ENCODE results near the gene KIF25. TPM values are rescaled to one million over a fixed set of nuclear protein-coding genes. Genes with fewer than 3 reads are reported as not detected.

The KIF25 gene
- total RNA-seq, 2 donors from 2014 or later = 0.21 TPM; not detected in 1

DNA sequence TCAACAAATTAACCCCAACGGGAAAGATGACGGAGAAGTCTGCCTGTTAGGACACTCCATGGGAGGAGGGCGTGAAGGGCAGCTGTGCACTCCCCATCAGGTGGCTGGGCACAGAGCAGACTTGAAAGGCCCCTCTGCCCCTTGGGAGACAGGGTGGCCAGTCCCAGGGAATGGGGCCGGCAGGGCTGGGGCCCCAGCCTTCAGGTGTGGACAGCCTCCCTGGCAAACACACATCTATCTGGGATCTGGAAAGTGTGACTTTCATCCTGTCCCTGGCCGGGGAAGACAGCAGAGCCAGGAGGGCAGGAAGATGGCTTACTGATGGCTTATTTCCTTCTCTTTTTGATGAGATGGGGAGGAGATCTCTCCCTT, 86.0 kb downstream of the KIF25 start:
- H3K4me1 ChIP-seq = peaks cover 20% of the 10 kb centered on the region
- intact Hi-C loops (cut with DNase I) = no loop called here
- H3K27me3 ChIP-seq = no peaks in the 10 kb centered on the region
- no peak overlapping the region for H3K27ac ChIP-seq
- H3K36me3 ChIP-seq = no peaks in the 10 kb centered on the region
- H3K9me3 ChIP-seq = no peaks in the 10 kb centered on the region
- no peak overlapping the region for H3K4me3 ChIP-seq
- peak overlapping the region in 1 of 2 donors; percentile 36 for H3K9ac ChIP-seq (ENCODE audit: low read depth in 2 of 2, low read length in 2 of 2)
- no peak for DNase-seq
- TF ChIP-seq CTCF (IDR thresholded peaks at IDR 0.05) = no peak

DNA sequence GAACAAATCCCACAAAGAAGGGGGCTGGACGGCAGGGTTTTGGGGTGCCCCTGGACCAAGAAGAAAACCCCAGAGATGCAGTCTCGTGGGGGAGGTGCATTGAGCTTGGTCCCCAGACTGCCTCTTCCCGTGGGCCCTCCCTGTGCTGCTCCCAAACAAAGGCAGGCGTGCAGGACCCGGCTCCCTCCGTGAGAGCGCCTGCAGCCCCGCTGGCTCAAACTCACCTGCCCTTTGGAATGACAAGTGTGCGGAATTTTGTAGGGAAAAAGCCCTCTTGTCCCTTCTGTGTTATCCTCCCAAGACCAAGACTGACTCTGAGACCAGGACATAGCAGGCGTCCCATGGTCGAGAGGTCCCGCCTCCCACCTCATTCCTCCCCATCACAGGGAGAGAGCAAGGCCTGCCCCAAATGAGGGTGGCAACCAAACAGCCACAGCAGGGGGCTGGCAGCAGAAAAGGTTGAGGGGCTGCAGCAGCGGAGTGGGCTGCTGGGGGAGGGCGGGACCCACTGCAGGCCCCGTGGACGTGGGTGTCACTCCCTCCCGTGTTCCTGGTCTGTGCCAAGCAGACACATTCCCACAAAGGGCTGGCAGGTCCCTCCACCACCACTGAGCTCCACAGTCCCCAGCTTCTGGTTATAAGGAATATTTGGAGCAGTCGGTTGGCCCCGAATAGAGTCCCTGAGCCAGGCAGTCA, 87.1 kb downstream of the KIF25 start:
- Histone ChIP-seq H3K9me3 (no peaks in the 10 kb centered on the region), H3K4me1 (peaks cover 17% of the 10 kb centered on the region), H3K27me3 (no peaks in the 10 kb centered on the region), H3K36me3 (no peaks in the 10 kb centered on the region), H3K9ac (ENCODE audit: low read depth in 2 of 2, low read length in 2 of 2) (no peak overlapping the region), H3K4me3 (no peak overlapping the region), H3K27ac (no peak overlapping the region)
- intact Hi-C loops (cut with DNase I) = no loop called here
- TF ChIP-seq CTCF (IDR thresholded peaks at IDR 0.05) = no peak
- no peak for DNase-seq

DNA sequence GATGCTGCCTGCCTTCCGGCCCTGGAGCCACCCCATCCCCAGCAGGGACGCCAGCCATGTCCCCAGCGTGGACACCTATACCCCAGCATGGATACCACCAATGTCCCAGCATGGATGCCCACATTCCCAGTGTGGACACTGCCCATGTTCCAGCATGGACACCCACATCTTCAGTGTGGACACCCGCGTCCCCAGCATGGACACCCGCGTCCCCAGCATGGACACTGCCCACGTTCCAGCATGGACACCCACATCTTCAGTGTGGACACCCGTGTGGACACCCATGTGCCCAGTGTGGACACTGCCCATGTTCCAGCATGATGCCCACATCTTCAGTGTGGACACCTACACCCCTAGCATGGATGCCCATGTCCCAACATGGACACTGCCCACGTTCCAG, 88.6 kb downstream of the KIF25 start:
- TF ChIP-seq CTCF (IDR thresholded peaks at IDR 0.05) = no peak
- no peak for DNase-seq
- intact Hi-C loops (cut with DNase I) = no loop called here

DNA sequence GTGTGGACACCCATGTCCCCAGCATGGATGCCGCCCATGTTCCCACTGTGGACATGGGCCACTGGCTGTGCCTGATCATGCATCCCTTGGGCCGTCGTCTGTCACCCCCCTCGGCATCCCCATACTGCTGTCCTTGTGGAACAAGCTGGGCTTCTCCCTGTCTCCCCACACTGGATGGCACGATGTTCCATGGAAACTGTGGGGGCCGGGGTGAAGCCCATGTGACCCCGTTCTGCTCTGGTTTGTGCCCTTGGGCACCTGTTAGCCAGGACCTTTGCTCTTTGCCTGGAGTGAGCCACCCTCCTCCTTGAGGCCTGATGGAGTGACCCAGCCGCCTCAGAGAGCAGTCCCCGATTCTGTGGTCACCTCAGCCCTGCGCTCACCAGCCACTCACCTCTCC, 89.1 kb downstream of the KIF25 start:
- DNase-seq = no peak
- Histone ChIP-seq H3K27me3 (no peaks in the 10 kb centered on the region), H3K4me1 (peaks cover 19% of the 10 kb centered on the region), H3K9me3 (no peaks in the 10 kb centered on the region), H3K27ac (no peak overlapping the region), H3K36me3 (no peaks in the 10 kb centered on the region), H3K9ac (ENCODE audit: low read depth in 2 of 2, low read length in 2 of 2) (no peak overlapping the region), H3K4me3 (no peak overlapping the region)
- intact Hi-C loops (cut with DNase I) = no loop called here
- no peak for TF ChIP-seq CTCF (IDR thresholded peaks at IDR 0.05)

More for the DNA sequence above, 88.6 kb downstream of the KIF25 start:
- Histone ChIP-seq H3K9ac (ENCODE audit: low read depth in 2 of 2, low read length in 2 of 2) (no peak overlapping the region), H3K4me3 (no peak overlapping the region), H3K36me3 (no peaks in the 10 kb centered on the region), H3K27ac (no peak overlapping the region), H3K9me3 (no peaks in the 10 kb centered on the region), H3K27me3 (no peaks in the 10 kb centered on the region), H3K4me1 (peaks cover 19% of the 10 kb centered on the region)

DNA sequence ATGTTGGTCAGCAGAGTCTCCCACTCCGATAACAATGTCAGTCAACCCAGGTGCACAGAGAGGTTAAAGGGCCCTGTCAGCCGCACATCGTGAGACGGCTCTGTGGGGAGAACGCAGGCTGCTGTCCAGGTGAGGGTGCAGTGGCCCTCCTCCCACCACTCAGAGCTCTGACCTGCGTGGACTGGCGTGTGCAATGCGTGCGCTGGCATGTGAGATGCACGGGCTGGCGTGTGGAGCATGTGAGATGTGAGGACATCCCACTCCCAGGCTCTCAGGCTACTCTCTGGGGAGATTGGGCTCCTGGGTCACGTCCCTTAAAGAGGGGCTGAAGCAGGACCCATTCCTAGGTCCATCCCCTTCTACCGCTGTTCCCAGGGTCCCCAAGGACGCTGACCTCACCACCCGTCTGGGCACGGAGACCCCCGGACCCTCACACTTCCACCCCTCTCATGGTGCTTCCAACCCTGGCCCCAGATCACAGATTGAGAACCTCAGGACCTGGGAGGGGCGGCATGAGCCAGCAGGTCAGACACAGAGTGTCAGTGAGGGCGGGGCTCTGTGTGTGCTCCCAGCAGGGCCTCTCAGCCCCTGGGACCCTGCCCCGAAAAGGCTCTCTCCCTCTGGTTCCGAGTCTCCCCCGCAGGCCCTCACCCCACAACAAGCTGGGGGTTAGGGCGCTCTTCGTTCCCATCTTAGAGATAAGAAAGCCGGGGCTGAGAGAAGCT, 90.1 kb downstream of the KIF25 start:
- intact Hi-C loops (cut with DNase I) = no loop called here
- TF ChIP-seq CTCF (IDR thresholded peaks at IDR 0.05) = no peak
- no peak overlapping the region for H3K4me3 ChIP-seq
- no peaks in the 10 kb centered on the region for H3K9me3 ChIP-seq
- H3K36me3 ChIP-seq = no peaks in the 10 kb centered on the region
- DNase-seq = no peak
- H3K9ac ChIP-seq (ENCODE audit: low read depth in 2 of 2, low read length in 2 of 2) = peak overlapping the region in 1 of 2 donors; percentile 37
- H3K4me1 ChIP-seq = peaks cover 19% of the 10 kb centered on the region
- no peaks in the 10 kb centered on the region for H3K27me3 ChIP-seq
- H3K27ac ChIP-seq = no peak overlapping the region

Measured in colonic mucosa (tissue), 4 donors.